SK-N-SH (cell line): ENCODE measurements around the gene OR7G3. TPM values are rescaled to one million over a fixed set of nuclear protein-coding genes. Genes with fewer than 3 reads are reported as not detected.

Experiments
- CTCF ChIA-PET: fragments of 300-600, 350-600 bp; formaldehyde crosslinking; extraction: SDS; loops from one replicate; lab custom pipeline; 2021; lab: Yijun Ruan, JAX
- POLR2A ChIA-PET: fragments of 350-600 bp; sonication (Branson Sonifier 250); formaldehyde crosslinking; extraction: SDS; loops from one replicate; lab custom pipeline; 2020; ENCODE audit warnings: antibody characterized with exemption, inconsistent platforms; lab: Yijun Ruan, JAX
- DNase-seq: peaks from one replicate; pipeline ENCODE4 v3.0.0; 2012
- H2AFZ ChIP-seq: fragments of 200-600 bp; sonication (generic); 2 replicates; pipeline ENCODE4 v1.8.1; 2016; ENCODE audit warnings: antibody characterized with exemption, mild to moderate bottlenecking, low read depth
- H3F3A ChIP-seq: fragments of 200-600 bp; sonication (generic); replicated peaks from 2 replicates; pipeline ENCODE3; 2016; ENCODE audit warnings: antibody characterized with exemption, mild to moderate bottlenecking; ENCODE audit not compliant: insufficient read depth
- H3K27ac ChIP-seq, 2 experiments: fragments of 200-500 bp in 1 of 2; fragments of 200-600 bp in 1 of 2; sonication (Bioruptor generic) in 1 of 2; sonication (generic), shearing (Covaris generic) in 1 of 2; 2 replicates each; pipeline versions ENCODE4 v1.5.1 to v1.6.1; 2014 to 2016; ENCODE audit warnings: low read depth in 2 of 2, inconsistent platforms in 1 of 2, low read length in 1 of 2, mild to moderate bottlenecking in 1 of 2, mixed read lengths in 1 of 2
- H3K27me3 ChIP-seq: fragments of 200-600 bp; sonication (generic), shearing (Covaris generic); 2 replicates; pipeline ENCODE4 v1.6.1; 2016; ENCODE audit warnings: mixed run types; ENCODE audit not compliant: insufficient read depth
- H3K36me3 ChIP-seq, 2 experiments: fragments of 200-500 bp in 1 of 2; fragments of 200-600 bp in 1 of 2; sonication (Bioruptor generic) in 1 of 2; sonication (generic) in 1 of 2; replicated peaks in 1 of 2; 2 replicates each; pipeline versions ENCODE3 to v1.5.1; 2014 to 2016; ENCODE audit warnings: low read length in 1 of 2, mild to moderate bottlenecking in 1 of 2; ENCODE audit not compliant: insufficient read depth in 2 of 2, control insufficient read depth in 1 of 2
- H3K4me1 ChIP-seq, 2 experiments: fragments of 200-500 bp in 1 of 2; fragments of 200-600 bp in 1 of 2; sonication (Bioruptor generic) in 1 of 2; sonication (generic), shearing (Covaris generic) in 1 of 2; 2 replicates each; pipeline versions ENCODE4 v1.5.1 to v1.6.1; 2014 to 2016; ENCODE audit warnings: low read depth in 1 of 2, low read length in 1 of 2, mixed run types in 1 of 2; ENCODE audit not compliant: insufficient read depth in 2 of 2, control insufficient read depth in 1 of 2
- H3K4me2 ChIP-seq: fragments of 200-600 bp; sonication (generic), shearing (Covaris generic); 2 replicates; pipeline ENCODE4 v1.6.1; 2017; ENCODE audit warnings: mixed run types
- H3K4me3 ChIP-seq, 2 experiments: fragments of 200-500 bp in 1 of 2; fragments of 200-600 bp in 1 of 2; sonication (Bioruptor generic) in 1 of 2; sonication (generic), shearing (Covaris generic) in 1 of 2; 2 replicates each; pipeline versions ENCODE4 v1.5.1 to v1.8.1; 2014 to 2016; ENCODE audit warnings: low read depth in 2 of 2, inconsistent platforms in 1 of 2, low read length in 1 of 2, mild to moderate bottlenecking in 1 of 2, mixed read lengths in 1 of 2, moderate library complexity in 1 of 2
- H3K79me2 ChIP-seq: fragments of 200-600 bp; sonication (generic); 2 replicates; pipeline ENCODE4 v1.8.1; 2017; ENCODE audit warnings: mild to moderate bottlenecking; ENCODE audit not compliant: insufficient read depth
- H3K9ac ChIP-seq: fragments of 200-600 bp; sonication (generic); 2 replicates; pipeline ENCODE4 v1.6.1; 2017; ENCODE audit warnings: mixed run types
- H3K9me2 ChIP-seq: fragments of 200-600 bp; sonication (generic); 2 replicates; pipeline ENCODE4 v1.6.1; 2017; ENCODE audit warnings: mixed run types
- H3K9me3 ChIP-seq: fragments of 200-600 bp; sonication (generic); 2 replicates; pipeline ENCODE4 v1.6.1; 2017; ENCODE audit warnings: mixed run types, mild to moderate bottlenecking, moderate library complexity
- H4K20me1 ChIP-seq: fragments of 200-600 bp; sonication (generic); 2 replicates; pipeline ENCODE4 v1.6.1; 2017; ENCODE audit warnings: mild to moderate bottlenecking, mixed run types; ENCODE audit not compliant: insufficient read depth
- CHD2 ChIP-seq: fragments of 150-350 bp; IDR thresholded peaks from 2 replicates; pipeline ENCODE4 v1.6.1; 2018; ENCODE audit warnings: low read length; ENCODE audit not compliant: partially characterized antibody
- ELF1 ChIP-seq: IDR thresholded peaks from 2 replicates; pipeline ENCODE4 v1.4.0; 2012
- EP300 ChIP-seq, 2 experiments: IDR thresholded peaks; 2 replicates each; pipeline versions ENCODE4 v1.4.0 to v1.6.1; 2012; ENCODE audit warnings: borderline replicate concordance in 1 of 2, low read depth in 1 of 2, low read length in 1 of 2
- JUND ChIP-seq: IDR thresholded peaks from 2 replicates; pipeline ENCODE4 v1.4.0; 2012
- MXI1 ChIP-seq: IDR thresholded peaks from 2 replicates; pipeline ENCODE4 v1.6.1; 2012; ENCODE audit warnings: mild to moderate bottlenecking, low read depth, low read length, improper control_type of control experiment
- NRF1 ChIP-seq: IDR thresholded peaks from 2 replicates; pipeline ENCODE4 v1.6.1; 2012; ENCODE audit warnings: low read depth, mild to moderate bottlenecking, low read length
- RCOR1 ChIP-seq: fragments of 150-350 bp; IDR thresholded peaks from 2 replicates; pipeline ENCODE4 v1.6.1; 2017; ENCODE audit warnings: antibody characterized with exemption, low read length
- REST ChIP-seq: IDR thresholded peaks from 2 replicates; pipeline ENCODE4 v1.6.1; 2012; ENCODE audit warnings: mild to moderate bottlenecking, low read depth, low read length, moderate library complexity
- RXRA ChIP-seq: IDR thresholded peaks from 2 replicates; pipeline ENCODE4 v1.4.0; 2012; ENCODE audit warnings: low read depth, mild to moderate bottlenecking, borderline replicate concordance
- TCF12 ChIP-seq: IDR thresholded peaks from 2 replicates; pipeline ENCODE4 v1.4.0; 2012
- YY1 ChIP-seq: IDR thresholded peaks from 2 replicates; pipeline ENCODE4 v1.4.0; 2012; ENCODE audit warnings: low read depth, mild to moderate bottlenecking
- WGBS: methylation state at CpG from one replicate; pipeline ENCODE4 v1.1.6; 2017; ENCODE audit warnings: low lambda C conversion rate; 5-methylcytosine and 5-hydroxymethylcytosine counted together
- polyA plus RNA-seq, 3 experiments: library from polyadenylated mRNA; depleted of rRNA; stranded (reverse); fragments of >200 nt; gene quantifications; 2 replicates each; pipeline ENCODE4 v1.2.3, GENCODE V29; 2012
- TF ChIP-seq, protein P1 (sequence below): fragments of 150-350 bp; IDR thresholded peaks from 2 replicates; pipeline ENCODE4 v1.6.1; 2016; ENCODE audit warnings: mild to moderate bottlenecking, low read depth, low read length
- TF ChIP-seq, protein P2 (sequence below): IDR thresholded peaks from 2 replicates; pipeline ENCODE4 v1.4.0; 2012; ENCODE audit warnings: low read depth, borderline replicate concordance
- TF ChIP-seq, protein P3 (sequence below): IDR thresholded peaks from 2 replicates; pipeline ENCODE4; 2012

The OR7G3 gene
- polyA plus RNA-seq, 1 of the 3 experiments (the other 2 are of a cell fraction) = not detected

GRCh38 chr19:9171393-9171991 is 44.7 kb upstream of the OR7G3 start:
- no peak for TF ChIP-seq TCF12
- TF ChIP-seq REST = no peak
- no peak overlapping the region for H2AFZ ChIP-seq
- no peak overlapping the region for H3K4me2 ChIP-seq
- H3F3A ChIP-seq = no peaks in the 10 kb centered on the region
- H3K4me3 ChIP-seq = no peak overlapping the region
- H3K4me1 ChIP-seq = no peaks in the 10 kb centered on the region
- CTCF ChIA-PET = interaction anchor here (1.2 kb wide), 1 partner anchor 34 kb away, joined by 3 read pairs; no protein-coding TSS in a partner anchor
- POLR2A ChIA-PET = no interaction called here
- H3K27me3 ChIP-seq = no peaks in the 10 kb centered on the region
- H4K20me1 ChIP-seq = no peaks in the 10 kb centered on the region
- DNase-seq = no peak
- peaks cover 0 to 2% of the 10 kb centered on the region in 2 experiments for H3K36me3 ChIP-seq
- 35% methylated on average over 4 of the region's 6 CpGs for WGBS
- H3K79me2 ChIP-seq = no peaks in the 10 kb centered on the region
- H3K9me3 ChIP-seq = no peaks in the 10 kb centered on the region
- no peak overlapping the region for H3K9ac ChIP-seq
- no peaks in the 10 kb centered on the region for H3K9me2 ChIP-seq
- no peak overlapping the region for H3K27ac ChIP-seq

GRCh38 chr19:9166846-9167245 is 40.1 kb upstream of the OR7G3 start:
- Histone ChIP-seq H3K9me3 (no peaks in the 10 kb centered on the region), H3K79me2 (no peaks in the 10 kb centered on the region; the same call in 1 of the 2 replicates), H3F3A (no peaks in the 10 kb centered on the region), H3K36me3 (peaks cover 18 to 33% of the 10 kb centered on the region in 2 experiments), H3K4me2 (no peak overlapping the region), H3K4me3 (no peak overlapping the region), H3K27me3 (no peaks in the 10 kb centered on the region), H3K9me2 (no peaks in the 10 kb centered on the region), H3K27ac (no peak overlapping the region), H3K9ac (no peak overlapping the region), H4K20me1 (no peaks in the 10 kb centered on the region), H3K4me1 (no peaks in the 10 kb centered on the region), H2AFZ (no peak overlapping the region)
- ChIA-PET CTCF (no interaction called here), POLR2A (no interaction called here)
- 90% methylated on average over 4 of the region's 4 CpGs for WGBS
- no peak for DNase-seq
- TF ChIP-seq RXRA (no peak), MXI1 (no peak), NRF1 (no peak), JUND (no peak), ELF1 (no peak), EP300 (IDR thresholded peaks at IDR 0.05; ENCODE audit: borderline replicate concordance in 1 of 2, low read depth in 1 of 2, low read length in 1 of 2) (no peak), REST (no peak), CHD2 (no peak), YY1 (no peak), RCOR1 (no peak)
- TF ChIP-seq, protein P1, sequence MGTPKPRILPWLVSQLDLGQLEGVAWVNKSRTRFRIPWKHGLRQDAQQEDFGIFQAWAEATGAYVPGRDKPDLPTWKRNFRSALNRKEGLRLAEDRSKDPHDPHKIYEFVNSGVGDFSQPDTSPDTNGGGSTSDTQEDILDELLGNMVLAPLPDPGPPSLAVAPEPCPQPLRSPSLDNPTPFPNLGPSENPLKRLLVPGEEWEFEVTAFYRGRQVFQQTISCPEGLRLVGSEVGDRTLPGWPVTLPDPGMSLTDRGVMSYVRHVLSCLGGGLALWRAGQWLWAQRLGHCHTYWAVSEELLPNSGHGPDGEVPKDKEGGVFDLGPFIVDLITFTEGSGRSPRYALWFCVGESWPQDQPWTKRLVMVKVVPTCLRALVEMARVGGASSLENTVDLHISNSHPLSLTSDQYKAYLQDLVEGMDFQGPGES = no peak
- TF ChIP-seq, protein P2, sequence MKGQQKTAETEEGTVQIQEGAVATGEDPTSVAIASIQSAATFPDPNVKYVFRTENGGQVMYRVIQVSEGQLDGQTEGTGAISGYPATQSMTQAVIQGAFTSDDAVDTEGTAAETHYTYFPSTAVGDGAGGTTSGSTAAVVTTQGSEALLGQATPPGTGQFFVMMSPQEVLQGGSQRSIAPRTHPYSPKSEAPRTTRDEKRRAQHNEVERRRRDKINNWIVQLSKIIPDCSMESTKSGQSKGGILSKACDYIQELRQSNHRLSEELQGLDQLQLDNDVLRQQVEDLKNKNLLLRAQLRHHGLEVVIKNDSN = no peak
- TF ChIP-seq, protein P3, sequence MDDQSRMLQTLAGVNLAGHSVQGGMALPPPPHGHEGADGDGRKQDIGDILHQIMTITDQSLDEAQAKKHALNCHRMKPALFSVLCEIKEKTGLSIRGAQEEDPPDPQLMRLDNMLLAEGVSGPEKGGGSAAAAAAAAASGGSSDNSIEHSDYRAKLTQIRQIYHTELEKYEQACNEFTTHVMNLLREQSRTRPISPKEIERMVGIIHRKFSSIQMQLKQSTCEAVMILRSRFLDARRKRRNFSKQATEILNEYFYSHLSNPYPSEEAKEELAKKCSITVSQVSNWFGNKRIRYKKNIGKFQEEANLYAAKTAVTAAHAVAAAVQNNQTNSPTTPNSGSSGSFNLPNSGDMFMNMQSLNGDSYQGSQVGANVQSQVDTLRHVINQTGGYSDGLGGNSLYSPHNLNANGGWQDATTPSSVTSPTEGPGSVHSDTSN = no peak
